ENCODE data around the gene ABCA3.
"Not testable (repeated sequence)": the region's sequence is repeated elsewhere in the genome, so short reads cannot be mapped to it uniquely, and the experiment has no call there.

ABCA3 gene

GRCh38 chr16:2252806-2253148 is 87.8 kb downstream of the ABCA3 start:
- DNase-seq: no peak

DNA sequence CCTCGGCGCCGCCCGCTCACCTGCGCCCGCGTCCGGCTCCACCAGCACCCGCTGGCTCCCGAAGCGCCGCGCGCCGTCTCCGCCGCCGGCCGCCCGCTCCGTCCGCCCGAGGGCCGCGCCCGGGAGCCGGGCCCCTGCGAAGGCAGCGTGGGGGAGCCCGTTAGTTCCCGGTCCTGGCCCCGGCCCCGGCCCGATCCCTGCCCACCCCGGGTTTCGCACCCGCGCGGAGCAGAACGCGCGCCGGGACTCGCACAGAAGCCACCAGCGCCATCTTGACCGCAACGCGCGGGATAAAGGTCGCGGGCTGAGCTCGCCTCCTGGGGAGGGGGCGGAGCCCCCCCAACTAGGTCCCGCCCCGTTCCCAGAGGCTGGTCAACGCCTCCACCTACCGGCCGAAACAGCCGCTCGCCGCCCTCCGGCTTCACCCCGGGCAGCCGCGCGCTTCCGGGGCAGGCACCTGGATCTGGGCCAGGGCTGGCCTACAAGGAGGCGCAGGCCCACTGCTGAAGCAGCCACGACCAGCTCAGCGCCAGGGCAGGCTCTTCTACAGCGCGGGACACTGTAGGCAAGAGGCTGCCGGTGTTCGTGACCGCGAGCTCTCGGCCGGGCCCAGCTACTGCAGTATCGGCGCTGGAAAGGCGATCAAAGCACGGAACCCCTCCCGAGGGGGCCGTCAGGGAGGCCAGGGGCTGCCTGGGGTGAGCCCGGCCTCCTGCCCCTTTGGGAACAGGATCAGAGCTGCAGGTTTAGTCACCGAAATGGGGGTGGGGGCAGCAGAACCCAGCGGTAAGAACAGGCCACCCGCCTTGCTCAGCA is 89.0 kb downstream of the ABCA3 start, which contains the start of gene ECI1:
ECI1 (minus strand) TSS at position 292 of the 816 bp plus-strand sequence; CDS start at position 271, 21 bp downstream.
- peak; percentile 89 for DNase-seq

GRCh38 chr16:2250652-2251295 is 89.8 kb downstream of the ABCA3 start:
- no peak for DNase-seq

DNA sequence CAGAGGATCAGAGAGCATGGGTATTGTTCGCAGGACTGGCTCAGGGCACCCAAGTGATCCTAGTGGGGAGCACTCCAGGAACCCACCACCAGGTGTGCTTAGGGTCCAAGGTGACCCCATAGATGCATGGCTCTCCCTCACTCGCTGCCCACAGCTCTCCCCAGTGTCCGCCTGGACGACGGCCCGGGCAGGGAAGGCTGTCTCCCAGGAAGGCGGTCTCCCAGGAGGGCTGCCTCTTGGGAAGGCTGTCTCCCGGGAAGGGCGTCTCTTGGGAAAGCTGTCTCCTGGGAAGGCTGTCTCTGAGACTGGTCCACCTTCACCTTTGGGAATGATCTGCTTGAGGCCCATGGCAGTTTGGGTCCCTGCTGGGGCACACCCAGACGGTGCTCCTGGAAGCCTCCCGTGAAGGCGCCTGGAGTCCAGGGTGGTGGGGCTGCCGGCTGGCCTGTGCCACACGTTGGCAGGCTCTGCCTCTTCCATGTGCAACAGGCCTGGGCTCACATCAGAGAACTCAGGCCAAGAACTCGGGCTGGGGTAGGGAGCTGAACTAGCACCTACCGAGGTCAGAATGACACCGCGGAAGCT is 94.1 kb downstream of the ABCA3 start:
- no peak for DNase-seq

DNA sequence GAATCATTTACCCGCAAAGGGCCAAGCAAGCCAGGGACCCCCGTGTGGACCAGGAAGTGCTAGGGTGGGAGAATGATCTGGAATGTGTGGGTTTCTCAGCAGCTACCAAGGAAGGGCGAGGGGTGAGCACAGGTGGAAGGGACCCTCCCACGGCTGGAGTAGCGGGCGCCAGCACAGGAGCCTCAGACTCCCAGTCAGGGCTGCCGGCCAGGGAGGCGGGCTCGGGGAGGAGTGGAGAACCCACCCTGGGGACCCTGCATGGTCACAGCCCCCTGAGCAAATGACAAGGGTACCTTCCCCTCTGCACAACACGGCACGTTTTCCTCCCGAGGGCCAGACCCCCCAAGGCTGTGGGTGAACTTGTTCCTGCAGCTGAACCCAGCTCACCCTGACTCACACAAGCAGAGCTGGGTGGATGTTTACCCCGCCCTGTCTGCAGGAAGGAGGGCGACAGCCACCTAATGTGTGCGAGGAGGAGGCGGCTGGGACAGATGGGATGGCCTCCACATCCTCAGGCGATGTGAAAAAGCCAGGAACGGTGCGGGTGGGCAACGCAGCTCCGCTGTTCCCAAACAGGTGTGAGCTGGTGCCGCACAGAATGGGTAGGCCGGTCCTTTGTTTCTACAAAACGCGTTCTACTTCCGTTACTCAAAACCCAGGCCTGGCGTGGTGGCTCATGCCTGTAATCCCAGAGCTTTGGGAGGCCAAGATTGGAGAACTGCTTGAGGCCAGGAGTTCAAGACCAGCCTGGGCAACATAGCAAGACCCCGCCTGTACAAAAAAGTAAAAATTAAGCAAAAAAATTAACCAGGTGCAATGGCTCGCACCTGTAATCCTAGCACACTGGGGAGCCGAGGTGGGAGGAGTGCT is 95.4 kb downstream of the ABCA3 start:
- DNase-seq: no peak

- DNase-seq: no peak
Measured at GRCh38 chr16:2244301-2244700, 96.2 kb downstream of the ABCA3 start.

- DNase-seq: no peak
Measured at GRCh38 chr16:2243781-2244180, 96.7 kb downstream of the ABCA3 start.

GRCh38 chr16:2243031-2243528 is 97.4 kb downstream of the ABCA3 start:
- no peak for DNase-seq

DNA sequence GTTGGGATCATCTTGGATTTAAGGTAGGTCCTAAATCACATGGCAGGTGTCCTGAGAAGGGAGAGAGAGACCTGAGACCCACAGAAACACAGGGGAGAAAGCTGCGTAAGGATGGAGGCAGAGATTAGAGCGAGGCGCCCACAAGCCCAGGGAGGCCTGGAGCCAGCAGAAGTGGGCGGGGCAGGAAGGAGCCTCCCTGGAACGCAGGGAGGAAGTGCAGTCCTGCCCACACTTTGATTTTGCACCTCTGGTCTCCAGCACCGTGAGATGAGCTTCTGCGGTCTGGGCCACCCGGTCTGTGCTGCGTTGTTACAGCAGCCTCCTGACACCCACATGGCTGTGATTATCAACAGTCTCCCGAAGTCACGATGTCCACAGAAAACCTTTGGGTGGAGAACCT is 97.9 kb downstream of the ABCA3 start:
- no peak for DNase-seq

DNA sequence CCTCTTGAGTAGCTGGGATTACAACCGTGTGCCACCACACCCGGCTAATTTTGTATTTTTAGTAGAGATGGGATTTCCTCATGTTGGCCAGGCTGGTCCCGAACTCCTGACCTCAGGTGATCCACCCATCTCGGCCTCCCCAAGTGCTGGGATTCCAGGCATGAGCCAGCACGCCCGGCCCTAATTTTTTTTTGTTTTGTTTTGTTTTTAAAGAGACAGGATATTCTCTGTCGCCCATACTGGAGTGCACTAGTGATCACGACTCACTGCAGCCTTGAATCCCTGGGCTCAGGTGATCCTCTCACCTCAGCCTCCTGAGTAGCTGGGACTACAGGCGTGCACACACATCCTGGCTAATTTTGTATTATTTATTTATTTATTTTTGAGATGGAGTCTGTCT is 100.2 kb downstream of the ABCA3 start:
- DNase-seq: not testable (repeated sequence)

DNA sequence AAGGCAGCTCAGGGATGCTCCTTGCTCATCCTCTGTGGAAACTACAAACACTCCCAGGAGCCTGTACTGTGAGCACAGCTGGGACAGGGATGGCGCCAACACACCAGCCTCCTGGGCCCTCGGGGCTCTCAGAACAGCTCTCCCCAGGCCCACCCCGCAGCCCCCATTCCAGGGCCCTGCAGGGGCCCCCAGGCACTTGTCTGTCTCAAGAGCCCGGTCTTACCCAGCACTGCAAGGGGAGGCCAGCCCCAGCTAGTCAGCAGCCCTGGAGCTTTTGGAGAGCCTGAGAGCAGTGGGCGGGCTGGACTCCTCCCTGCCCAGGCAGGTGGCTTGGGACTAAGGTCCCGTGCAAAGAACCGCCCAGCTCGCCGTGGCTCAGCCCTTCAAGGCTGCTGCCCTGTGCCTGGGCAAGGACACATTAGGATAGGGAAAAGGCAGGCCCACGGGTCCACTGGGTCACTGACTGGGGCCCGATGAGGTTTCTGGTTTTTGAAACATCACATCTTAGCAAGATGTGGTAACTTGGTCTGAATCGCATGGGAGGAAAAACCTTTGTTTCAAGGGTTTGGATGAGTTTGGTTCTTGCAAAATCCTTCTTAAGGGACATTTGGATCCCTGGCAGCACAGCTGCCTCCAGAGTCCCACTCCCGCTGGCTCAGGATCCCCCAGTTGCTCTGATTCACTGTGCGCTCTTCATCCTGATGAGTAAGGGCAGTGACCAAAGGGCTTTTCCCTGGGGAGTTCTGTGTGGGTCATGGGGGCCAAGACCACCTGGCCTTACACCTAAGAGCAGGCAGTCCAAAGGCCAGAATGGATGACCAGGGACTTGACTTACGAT is 101.5 kb downstream of the ABCA3 start:
- DNase-seq: no peak

GRCh38 chr16:2238150-2238837 is 102.2 kb downstream of the ABCA3 start:
- no peak for DNase-seq

DNA sequence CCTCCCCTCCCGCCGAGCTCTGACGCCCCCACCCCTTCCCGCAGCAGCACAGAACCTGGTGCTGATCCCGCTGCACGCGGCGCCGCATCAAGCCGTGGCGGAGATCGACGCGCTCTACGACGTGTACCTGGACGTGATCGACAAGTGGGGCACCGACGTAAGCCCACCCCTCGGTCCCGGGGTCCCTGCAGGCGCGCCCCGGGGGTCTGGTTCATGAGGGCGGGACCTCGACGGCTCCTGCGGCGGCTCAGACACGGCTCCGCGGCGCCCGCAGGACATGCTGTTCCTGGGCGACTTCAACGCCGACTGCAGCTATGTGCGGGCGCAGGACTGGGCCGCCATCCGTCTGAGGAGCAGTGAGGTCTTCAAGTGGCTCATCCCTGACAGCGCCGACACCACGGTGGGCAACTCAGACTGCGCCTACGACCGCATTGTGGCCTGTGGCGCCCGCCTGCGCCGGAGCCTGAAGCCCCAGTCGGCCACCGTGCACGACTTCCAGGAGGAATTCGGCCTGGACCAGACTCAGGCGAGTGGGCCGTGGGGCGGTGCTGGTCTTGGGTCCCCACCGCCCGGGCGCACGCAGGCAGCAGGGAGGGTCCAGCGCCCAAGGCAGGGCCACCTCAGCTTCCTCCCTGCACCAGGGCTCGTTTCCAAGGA is 102.9 kb downstream of the ABCA3 start:
- DNase-seq: no peak

- DNase-seq: no peak
Measured at GRCh38 chr16:2237102-2237482, 103.4 kb downstream of the ABCA3 start.

GRCh38 chr16:2236337-2237101 is 104.0 kb downstream of the ABCA3 start, which contains the start of gene DNASE1L2:
TSS of gene DNASE1L2 (plus strand) at chr16:2236444. CDS start at chr16:2236817, 373 bp downstream.
- no peak for DNase-seq

GRCh38 chr16:2235695-2236336 is 104.7 kb downstream of the ABCA3 start:
- peak; percentile 29 for DNase-seq

DNA sequence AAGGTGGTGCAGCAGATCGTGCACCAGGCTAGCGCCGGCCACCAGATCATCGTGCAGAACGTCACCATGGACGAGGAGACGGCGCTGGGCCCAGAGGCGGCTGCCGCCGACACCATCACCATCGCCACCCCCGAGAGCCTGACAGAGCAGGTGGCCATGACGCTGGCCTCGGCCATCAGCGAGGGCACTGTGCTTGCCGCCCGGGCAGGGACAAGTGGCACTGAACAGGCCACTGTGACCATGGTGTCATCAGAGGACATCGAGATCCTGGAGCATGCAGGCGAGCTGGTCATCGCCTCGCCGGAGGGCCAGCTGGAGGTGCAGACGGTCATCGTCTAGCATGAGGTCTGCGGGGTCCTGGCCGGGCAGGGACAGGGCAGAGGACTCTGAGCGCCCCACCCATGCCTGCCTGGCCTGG is 105.3 kb downstream of the ABCA3 start:
- no peak for DNase-seq

- DNase-seq: no peak
Measured at GRCh38 chr16:2234813-2235170, 105.7 kb downstream of the ABCA3 start.

Data from NCI-H2029 (cell line).